HG03159 (cell line): ENCODE measurements around the gene MRTFB.

Source experiments
- ATAC-seq: cut with Tn5 transposase; IDR thresholded peaks from one replicate; pipeline ENCODE4 v1.9.1; 2021; ENCODE audit warnings: mild to moderate bottlenecking, moderate library complexity; ENCODE audit not compliant: unreplicated experiment

MRTFB gene

DNA sequence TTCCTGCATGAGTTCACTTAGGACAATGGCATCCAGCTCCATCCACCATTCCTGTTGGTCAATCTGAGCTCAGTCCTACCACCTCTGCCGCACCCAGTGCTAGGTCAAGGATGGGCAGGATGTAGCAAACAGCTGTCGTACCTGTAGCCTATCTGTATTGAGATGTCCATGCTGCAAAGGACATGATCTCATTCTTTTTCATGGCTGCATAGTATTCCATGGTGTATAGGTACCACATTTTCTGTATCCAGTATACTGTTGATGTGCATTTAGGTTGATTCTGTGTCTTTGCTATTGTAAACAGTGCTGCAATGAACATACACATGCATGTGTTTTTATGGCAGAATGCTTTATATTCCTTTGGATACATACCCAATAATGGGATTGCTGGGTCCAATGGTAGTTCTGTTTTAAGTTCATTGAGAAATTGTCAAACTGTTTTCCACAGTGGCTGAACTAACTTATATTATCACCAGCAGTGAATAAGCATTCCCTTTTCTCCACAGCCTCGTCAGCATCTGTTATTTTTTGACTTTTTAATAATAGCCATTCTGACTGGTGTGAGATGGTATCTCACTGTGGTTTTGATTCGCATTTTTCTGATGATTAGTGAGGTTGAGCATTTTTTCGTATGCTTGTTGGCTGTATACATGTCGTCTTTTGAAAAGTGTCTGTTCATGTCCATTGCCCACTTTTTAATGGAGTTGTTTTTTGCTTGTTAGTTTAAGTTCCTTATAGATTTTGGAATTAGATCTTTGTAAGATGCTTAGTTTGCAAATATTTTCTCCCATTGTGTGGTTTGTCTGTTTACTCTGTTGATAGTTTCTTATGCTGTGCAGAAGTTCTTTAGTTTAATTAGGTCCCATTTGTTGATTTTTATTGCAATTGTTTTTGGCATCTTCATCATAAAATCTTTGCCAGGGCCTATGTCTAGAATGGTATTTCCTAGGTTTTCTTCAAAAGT is 7.2 kb upstream of the MRTFB start:
- no peak for ATAC-seq

DNA sequence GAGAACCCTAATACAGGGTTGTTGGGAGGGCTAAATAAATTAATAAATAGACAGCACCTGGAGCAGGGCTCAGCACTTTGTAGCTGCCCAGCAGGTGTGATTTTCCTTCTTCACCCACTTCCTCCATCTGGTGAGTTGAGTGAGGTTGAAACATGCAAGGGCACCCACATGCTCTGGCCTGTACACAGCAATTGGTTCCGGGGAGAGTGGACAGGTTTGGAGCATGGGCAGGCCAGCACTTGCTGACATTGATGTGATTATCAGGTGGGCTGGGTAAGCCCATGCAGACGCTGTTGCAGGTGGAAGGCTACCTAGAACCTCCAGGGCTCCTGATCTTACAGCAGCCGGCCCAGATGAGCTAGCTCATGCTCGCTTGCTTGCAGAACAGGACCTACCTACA is 1.3 kb upstream of the MRTFB start:
- ATAC-seq: no peak

DNA sequence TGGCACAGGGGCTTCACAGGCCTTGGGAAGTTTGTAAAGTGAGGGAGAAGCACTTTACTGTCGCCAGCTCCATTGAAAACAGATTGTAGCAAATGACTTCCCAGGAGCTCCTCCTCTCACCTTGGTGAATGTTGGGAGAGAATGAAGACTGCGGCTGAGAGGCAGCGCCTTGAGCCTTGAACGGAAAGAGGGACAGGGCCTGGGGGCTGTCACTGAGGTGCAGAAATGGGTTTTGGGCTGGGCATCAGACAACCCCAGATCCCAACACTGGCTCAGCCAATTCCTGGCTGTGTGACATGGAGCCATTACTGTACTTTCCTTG is 603 bp upstream of the MRTFB start:
- no peak for ATAC-seq

DNA sequence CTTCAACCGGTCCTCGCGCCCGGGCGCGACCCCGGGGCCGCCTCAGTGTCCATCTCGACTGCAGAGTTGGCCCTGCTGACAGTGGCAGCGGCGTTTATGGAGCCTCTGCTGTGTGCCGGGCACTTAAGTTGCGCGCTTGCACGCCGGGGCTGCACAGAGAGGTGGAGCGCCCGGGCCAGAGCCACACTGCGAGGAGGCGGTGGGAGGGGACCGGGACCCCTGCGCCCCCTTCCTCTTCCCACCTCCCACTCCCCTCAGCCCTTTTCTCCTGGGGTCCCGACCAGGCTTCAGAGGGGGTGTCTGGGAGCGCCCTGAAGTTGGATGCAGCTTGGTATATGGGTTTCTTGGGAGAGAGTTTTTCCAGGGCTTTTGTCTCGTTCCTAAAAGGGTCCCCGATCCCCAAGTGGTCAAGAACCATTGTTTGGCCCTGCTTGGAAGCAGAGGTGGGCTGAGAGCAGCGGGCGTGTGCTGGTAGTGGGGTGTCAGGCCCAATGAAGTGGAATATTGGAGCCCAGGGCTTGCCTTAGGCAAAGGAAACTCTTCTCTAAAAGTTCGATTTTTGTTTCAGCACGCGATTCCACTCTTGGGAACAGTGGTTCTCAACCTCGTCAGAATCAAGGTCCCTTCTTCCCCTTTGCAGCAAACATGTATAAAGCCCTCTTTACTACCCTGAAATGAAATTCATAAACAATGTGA is 605 bp downstream of the MRTFB start:
- no peak for ATAC-seq

DNA sequence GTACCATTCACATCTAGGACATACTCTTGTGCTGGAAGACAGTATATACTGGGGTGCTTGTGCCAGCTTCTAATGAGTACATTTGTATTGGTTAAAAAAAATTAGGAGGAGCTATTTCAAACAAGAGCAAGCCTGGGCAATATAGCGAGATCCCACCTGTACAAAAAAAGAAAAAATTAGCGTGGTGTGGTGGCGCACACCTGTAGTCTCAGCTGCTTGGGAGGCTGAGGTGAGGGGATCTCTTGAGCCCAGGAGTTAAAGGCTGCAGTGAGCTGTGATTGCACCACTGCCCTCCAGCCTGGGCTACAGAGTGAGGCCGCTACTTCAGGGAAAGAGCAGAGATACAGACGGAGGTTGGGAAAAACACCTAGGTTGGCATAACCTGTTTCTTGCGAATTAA is 1.2 kb downstream of the MRTFB start:
- ATAC-seq: no peak

DNA sequence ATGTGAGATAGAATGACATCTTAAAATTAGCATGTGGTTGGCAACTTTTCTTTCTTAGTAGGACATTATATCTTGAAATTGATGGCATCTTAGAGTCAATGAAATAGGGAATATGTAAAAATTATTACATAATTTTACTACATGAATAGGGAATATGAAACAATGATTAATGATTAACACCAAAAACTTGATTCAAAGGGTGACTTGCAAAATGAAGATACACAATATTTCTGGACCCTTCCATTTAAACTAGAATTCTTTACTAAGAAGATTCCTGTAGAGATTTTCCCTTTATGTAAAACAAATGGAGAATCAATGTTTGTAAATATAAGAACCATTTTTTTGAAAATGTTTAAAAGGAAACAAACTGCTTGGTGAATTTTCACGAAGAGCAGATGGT is 3.4 kb downstream of the MRTFB start:
- no peak for ATAC-seq

DNA sequence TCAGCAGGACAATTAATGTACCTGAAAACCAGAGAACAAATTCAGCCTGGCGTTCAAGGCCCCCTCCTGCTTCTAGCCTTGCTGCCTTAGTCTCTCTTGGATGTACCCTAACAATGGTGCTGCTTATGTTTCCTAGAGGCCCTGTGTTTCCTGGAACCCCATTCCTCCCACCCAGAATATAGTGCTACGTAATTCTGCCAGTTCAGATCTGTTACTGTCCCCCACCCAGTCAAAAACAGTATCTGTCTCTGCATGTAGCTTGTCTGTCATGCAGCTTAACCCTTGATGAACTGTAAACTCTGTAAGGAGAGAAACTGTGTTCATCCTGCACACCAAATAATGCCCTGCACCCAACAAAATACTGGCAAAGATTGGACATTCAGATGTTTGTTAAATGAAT is 6.8 kb downstream of the MRTFB start:
- no peak for ATAC-seq

DNA sequence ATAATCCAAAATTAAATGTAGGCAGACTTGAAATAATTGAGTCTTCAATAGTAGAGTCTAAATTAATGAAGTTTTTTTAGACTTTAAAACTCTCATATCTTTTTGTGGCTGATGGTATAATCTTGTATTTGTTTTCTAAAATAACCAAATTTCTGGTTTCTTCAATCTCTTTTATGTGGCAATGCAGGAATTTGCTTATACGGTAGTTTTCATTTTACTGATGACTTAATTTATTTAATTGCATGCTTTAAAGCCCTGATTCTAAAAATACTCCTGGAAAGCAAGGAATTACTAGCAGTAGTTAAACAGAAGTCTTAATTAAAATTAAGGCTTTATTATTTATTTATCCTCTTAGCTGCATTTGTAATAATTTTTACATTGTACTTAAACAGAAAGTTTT is 15.4 kb downstream of the MRTFB start:
- ATAC-seq: no peak

DNA sequence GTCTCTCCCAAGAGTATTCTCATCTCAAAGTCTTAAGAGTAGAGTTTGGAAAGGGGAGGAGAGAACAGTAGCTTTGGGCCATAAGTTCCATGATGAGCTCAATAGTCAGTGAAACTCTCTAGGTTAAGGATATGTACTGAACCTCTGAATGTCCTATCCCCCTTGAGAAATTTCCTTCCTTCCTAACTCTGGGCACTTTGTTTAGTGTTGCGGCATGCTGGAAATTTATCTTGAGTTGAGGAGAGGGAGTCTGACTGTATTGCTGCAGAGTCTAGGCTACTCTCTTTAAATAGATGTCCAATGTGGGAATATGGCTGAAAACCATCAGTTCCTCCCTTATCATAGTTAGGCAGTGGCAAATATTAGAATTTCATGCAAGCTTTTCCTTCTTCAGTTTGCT is 16.1 kb downstream of the MRTFB start:
- no peak for ATAC-seq

DNA sequence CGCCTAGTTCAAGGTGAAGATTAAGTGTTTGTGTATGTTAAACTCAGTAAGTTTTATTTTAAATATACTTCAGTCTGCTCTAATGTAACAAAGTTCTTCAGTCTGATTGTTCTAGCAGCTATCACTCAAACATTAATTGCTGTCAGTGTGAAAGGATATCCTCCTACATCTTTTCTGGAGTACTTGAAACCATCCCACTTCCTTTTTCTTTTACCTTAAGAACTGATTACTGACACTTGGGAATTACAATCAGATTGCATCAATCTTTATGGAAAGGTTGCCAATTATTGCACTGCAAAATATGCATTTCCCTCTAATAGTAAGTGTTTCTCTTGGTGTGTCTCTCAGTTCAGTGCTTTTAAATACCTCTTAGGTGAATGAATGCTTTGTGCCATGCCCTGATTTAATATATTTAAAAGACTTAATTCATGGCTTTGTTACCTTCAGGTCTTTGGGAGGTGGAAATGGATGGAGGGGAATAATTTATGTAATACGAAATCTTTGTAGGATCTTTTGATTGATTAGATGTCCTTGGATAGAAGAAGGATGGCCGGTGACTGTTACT is 16.6 kb downstream of the MRTFB start:
- no peak for ATAC-seq

DNA sequence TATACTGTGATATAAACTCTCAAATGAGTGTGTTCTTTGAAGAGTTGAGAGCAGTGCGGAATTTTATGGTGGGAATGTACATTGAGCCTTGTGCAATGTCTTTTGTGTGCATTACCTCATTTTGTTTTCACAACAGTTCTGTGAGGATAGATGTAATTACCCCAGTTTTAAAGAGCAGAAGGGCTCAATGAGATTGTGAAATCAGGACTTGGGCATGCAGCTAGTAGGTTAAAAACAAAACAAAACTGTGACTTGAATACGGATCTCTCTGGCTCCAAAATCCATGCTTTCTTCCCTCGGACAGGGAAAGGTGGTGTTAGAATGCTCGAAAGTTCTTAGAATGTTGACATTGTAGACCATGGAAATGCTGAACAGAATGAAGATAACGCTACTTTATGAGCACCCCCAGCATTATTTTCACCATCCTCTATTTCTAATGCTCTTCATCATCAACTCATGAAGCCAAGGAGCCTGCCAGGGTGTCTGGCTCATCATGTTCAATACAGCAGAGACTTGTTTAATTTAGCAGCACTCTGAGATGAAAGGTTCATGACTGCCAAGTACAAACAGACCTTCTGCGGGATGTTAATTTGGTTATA is 17.1 kb downstream of the MRTFB start:
- ATAC-seq: no peak

DNA sequence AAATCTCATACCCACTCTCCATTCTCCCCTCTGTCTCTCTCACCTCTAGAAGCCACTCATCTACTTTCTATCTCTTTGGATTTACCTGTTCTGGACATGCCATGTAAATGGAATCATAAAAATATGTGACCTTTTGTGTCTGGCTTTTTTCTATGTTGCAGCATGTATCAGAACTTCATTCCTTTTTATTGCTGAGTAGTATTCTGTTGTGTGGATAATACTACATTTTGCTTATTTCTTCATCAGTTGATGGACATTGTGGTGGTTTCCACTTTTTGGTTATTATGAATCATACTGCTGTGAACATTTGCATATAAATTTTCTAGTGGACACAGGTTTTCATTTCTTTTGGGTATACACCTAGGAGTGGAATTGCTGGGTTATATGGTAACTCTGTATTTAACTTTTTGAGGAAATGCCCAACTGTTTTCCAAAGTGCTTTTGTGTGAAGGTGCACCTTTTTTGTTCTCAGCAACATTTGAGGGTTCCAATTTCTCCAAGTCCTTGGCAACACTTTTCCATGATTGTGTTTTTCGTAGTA is 18.2 kb downstream of the MRTFB start:
- ATAC-seq: no peak

DNA sequence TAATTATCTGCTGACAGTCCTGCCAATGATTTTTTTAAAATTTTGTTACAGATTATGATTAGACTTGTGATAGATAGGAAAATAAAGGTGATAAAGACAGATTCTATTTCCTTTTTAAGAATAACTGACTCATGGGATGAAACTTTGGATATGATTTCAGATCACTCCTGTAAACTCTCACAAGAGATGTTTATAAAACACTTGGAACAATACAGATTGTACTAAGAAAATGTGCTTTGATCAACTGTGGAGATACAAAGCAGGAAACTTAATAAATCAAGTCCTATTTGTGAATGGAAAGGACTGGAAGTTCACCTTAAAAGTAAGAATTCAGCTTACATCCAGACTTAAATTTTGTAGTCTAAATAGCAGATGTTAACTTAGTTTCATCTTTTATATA is 21.4 kb downstream of the MRTFB start:
- ATAC-seq: no peak

DNA sequence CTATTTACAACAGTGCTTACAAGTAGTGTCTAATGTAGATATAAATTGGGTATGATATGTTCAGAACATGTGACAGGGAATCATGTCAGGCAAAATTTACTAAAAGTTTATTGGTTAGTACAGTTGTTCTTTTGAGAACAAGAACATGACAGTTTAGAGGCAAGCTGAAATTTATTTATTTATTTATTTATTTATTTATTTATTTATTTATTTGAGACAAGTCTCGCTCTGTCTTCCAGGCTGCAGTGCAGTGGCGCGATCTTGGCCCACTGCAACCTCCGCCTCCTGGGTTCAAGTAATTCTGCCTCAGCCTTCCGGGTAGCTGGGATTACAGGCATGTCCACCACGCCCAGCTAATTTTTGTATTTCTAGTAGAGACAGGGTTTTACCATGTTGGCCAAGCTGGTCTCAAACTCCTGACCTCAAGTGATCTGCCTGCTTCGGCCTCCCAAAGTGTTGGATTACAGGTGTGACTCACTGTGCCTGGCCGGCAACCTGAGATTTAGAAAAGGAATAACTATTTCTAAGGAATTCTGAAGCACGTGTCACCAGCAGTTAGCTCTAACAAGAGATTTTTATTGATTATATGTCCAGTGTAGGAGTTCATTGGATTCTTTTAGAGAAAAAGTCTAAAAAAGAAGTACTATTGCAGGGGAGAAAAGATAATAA is 24.9 kb downstream of the MRTFB start:
- no peak for ATAC-seq

DNA sequence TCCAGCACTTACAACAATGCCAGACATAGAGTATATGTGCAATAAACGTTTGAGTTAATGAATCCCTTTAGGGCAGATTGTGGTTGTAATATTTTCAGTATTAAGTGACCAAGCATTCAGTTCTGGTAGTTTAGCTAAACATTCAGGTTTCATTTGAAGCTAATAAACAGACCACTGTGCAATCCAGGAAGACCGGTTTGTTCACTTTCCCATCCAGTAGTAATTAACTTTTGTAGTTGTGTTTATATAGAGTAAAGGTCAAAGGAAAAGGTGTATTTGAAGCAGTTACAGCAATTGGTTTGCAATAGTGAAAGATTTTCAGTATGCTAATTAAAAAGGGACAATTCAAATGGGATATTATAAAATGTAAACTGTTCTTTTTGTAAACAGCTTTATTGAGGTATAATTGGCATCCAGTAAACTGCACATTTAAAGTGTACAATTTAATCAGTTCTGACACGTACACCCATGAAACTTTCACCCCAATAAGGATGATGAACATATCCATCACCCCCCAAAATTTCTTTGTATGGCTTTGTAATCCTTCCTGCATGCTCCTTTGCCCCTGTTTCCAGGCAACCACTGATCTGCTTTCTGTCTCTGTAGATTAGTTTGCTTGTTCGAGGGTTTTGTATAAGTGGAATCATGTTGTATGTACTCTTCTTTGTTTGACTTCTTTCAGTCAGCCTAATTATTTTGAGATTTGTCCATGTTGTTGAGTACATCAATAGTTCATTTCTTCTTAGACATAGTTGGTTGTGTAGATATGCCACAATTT is 26.3 kb downstream of the MRTFB start:
- no peak for ATAC-seq

DNA sequence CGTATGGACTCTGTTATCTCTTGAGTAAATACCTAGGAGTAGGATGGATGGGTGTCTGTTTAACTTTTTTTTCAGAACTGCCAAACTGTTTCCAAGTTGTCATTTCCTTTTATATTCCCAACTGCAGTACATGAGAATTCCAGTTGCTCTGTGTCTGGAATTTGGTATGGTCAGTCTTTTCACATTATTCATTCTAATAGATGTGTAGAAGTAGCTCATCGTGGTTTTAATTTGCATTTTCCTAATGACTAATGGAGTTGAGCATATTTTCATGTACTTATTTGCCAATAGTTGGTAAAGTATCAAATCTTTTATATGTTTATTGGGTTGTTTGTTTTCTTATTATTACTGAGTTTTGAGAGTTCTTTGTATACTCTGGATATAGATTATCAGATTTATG is 27.0 kb downstream of the MRTFB start:
- no peak for ATAC-seq

DNA sequence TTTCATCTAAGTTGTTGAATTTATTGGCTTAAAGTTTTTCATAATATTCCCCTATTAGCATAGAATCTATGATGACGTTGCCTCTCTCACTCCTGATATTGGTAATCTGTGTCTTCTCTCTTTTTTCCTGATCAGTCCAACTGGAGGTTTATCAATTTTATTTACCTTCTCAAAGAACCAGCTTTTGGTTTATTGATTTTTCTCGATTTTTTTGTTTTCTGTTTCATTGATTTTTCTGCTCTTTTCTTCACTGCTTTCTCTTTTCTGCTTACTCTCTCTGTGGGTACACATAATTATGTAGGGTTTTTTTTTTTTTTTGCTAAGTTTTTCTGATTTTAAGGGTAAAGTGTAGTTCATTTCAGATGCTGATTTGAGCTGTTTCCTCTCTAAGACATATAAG is 29.7 kb downstream of the MRTFB start:
- no peak for ATAC-seq

DNA sequence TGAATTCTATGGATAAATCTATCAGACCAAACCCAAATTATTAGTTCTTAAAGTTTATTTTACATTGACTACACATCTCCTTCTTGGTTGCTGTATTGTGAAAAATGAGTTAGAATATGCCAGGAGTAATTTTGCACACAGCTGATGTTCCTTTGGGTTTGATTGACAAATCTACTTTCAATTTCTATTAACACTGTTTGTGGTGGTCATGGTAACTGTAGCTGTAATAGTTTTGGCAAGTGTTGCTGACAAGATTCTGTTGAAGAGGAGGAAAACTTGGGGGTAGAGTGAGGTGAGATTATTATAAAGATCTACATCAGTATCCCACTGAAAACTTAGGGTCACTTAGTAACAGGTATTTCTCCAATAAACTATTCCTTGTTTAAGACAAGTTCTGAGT is 30.3 kb downstream of the MRTFB start:
- ATAC-seq: peak; percentile 63

DNA sequence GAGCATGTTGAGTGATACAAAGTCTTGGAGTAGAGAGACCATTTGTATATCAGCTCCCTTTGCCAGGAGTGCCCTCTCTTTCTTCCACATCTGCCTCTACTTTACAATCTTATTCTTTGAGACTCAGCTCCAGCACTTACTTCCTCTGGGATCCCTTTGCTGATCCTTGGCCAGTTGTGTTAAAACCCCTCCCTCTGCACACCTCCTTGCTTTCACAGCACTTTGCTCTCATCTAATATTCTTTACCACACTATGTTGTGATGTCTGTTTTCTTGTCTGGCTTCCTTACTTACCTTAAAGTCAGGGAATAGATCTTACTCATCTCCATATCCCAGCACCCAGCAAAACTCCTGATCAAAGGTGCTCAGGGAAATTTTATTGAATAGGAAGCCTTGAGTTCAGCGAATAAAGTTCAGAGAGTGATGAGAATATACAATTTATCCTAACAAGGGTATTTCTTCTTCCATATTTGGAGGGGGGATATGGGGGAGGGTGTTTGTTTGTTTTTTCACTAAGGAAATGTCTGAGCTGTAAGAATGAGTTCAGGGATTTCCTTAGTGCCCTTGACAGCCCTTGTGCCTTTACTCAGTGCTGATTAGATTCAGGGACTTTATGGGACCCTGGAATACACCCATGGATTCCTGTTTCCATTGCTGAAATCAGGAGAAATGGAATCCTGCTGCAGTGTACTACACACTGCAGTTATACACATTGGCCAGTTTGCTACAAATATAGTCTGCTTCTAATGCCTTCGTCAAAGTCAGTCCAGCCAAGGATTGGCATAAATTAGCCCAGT is 32.0 kb downstream of the MRTFB start:
- no peak for ATAC-seq
